Type B pancreatic cell (in vitro differentiated cells): ENCODE data around the gene STARD5. TPM values are rescaled to one million over a fixed set of nuclear protein-coding genes. Genes with fewer than 3 reads are reported as not detected.
A peak's percentile ranks its signal among the peaks of the same experiment; 100 is the strongest.

Experiments
- DNase-seq: peaks from one replicate; pipeline ENCODE4 v3.0.0; 2021; ENCODE audit warnings: mixed read lengths; ENCODE audit not compliant: unreplicated experiment; ENCODE audit errors: extremely low spot score
- H3K27ac Mint-ChIP-seq: 2 replicates; pipeline ENCODE4 v1.8.0; 2021; ENCODE audit warnings: mild to moderate bottlenecking, mixed read lengths
- H3K27me3 Mint-ChIP-seq: 2 replicates; pipeline ENCODE4 v1.8.0; 2021; ENCODE audit warnings: mixed read lengths
- H3K36me3 Mint-ChIP-seq: 2 replicates; pipeline ENCODE4 v1.8.0; 2021; ENCODE audit warnings: mixed read lengths
- H3K4me1 Mint-ChIP-seq: one replicate; pipeline ENCODE4 v1.8.0; 2021; ENCODE audit warnings: mixed read lengths; ENCODE audit not compliant: unreplicated experiment
- H3K4me3 Mint-ChIP-seq: 2 replicates; pipeline ENCODE4 v1.8.0; 2021; ENCODE audit warnings: mild to moderate bottlenecking, mixed read lengths
- H3K9me3 Mint-ChIP-seq: 2 replicates; pipeline ENCODE4 v1.8.0; 2021; ENCODE audit warnings: mixed read lengths
- total RNA-seq: library from RNA; stranded (reverse); gene quantifications from 2 replicates; pipeline ENCODE4 v1.2.1, GENCODE V29; 2021; ENCODE audit warnings: low replicate concordance
- TF ChIP-seq, protein P1 (sequence below): fragments of 200-600 bp; sonication (generic); conservative IDR thresholded peaks from 2 replicates; pipeline ENCODE4 v1.5.0; 2021; ENCODE audit warnings: antibody characterized with exemption, mild to moderate bottlenecking

STARD5 gene
- total RNA-seq, 1 donor from 2014 or later: 7.8 TPM

DNA sequence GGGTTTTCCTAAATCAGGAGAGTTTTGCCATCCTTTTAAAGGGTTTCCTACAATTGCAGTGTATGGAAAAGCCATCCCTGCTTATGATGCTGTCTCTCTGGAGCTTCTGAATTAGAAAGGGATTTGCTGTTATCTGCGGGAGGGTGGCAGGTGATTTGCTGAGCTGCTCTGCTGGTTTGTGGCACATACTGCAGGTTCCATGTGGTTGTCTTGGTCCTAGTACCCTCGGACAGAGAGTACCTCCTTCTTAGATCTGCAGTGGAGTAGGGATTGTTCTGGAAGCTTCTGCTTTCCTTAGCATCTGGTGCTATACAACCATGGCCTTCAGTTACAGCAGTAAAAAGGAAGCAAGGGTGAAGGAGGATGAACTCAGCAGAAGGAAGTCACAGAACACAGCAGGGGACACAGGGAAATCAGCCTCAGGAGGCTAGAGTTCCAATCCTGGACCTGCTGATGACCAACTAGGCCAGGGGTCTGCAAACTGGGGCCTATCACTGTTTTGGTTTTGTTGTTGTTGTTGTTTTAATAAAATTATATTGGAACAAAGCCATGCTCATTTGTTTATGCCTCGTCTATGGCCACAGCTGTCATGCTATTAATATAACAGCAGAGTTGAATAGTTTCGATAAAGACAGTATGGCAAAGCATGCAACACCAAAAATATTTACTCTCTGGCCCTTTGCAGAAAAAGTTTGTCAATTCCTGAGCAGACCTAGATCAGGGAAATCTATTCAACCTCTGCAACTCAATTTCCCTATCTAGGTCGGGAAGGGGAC, 39.5 kb downstream of the STARD5 start:
- Mint-ChIP-seq H3K4me1 (peaks cover 9% of the 10 kb centered on the region), H3K27me3 (no peaks in the 10 kb centered on the region), H3K4me3 (no peak overlapping the region), H3K9me3 (peaks cover 6% of the 10 kb centered on the region), H3K27ac (no peak overlapping the region), H3K36me3 (no peaks in the 10 kb centered on the region)
- no peak for DNase-seq
- TF ChIP-seq, protein P1, sequence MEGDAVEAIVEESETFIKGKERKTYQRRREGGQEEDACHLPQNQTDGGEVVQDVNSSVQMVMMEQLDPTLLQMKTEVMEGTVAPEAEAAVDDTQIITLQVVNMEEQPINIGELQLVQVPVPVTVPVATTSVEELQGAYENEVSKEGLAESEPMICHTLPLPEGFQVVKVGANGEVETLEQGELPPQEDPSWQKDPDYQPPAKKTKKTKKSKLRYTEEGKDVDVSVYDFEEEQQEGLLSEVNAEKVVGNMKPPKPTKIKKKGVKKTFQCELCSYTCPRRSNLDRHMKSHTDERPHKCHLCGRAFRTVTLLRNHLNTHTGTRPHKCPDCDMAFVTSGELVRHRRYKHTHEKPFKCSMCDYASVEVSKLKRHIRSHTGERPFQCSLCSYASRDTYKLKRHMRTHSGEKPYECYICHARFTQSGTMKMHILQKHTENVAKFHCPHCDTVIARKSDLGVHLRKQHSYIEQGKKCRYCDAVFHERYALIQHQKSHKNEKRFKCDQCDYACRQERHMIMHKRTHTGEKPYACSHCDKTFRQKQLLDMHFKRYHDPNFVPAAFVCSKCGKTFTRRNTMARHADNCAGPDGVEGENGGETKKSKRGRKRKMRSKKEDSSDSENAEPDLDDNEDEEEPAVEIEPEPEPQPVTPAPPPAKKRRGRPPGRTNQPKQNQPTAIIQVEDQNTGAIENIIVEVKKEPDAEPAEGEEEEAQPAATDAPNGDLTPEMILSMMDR: no peak

DNA sequence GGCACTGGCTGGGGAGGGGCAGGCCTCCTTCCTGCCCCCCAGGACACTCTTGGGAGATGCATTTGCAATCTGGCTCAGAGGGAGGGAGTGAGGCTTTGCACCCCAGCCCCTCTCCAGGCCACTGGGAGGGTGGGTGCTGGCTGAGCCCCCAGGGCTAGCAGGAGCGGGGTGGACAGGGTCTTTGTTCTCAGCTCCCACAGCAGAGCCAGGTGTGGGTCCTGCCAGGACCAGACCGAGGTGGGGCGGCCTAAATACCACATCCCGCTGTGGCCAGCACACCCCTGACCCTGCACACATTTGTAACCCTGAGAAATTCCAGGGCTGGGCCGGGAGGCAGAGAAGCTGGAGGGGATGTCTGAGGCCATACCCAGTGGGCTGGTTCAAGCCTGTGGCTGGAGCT, 41.0 kb downstream of the STARD5 start:
- Mint-ChIP-seq H3K27me3 (no peaks in the 10 kb centered on the region), H3K4me1 (peaks cover 9% of the 10 kb centered on the region), H3K27ac (no peak overlapping the region), H3K36me3 (no peaks in the 10 kb centered on the region), H3K9me3 (peaks cover 6% of the 10 kb centered on the region), H3K4me3 (no peak overlapping the region)
- DNase-seq: no peak
- TF ChIP-seq, protein P1: no peak

- Mint-ChIP-seq H3K27me3 (no peaks in the 10 kb centered on the region), H3K36me3 (no peaks in the 10 kb centered on the region), H3K4me3 (no peak overlapping the region), H3K27ac (no peak overlapping the region), H3K4me1 (peaks cover 9% of the 10 kb centered on the region), H3K9me3 (peaks cover 6% of the 10 kb centered on the region)
- TF ChIP-seq, protein P1: no peak
- no peak for DNase-seq
These were observed 41.4 kb downstream of the STARD5 start for GRCh38 chr15:81282606-81282895.

GRCh38 chr15:81281766-81282605, 42.0 kb downstream of the STARD5 start:
- TF ChIP-seq, protein P1: no peak
- Mint-ChIP-seq H3K9me3 (peaks cover 8% of the 10 kb centered on the region), H3K4me3 (peak overlapping the region; percentile 8), H3K27me3 (no peaks in the 10 kb centered on the region), H3K4me1 (peaks cover 9% of the 10 kb centered on the region), H3K27ac (peak overlapping the region; percentile 90), H3K36me3 (peaks cover 1% of the 10 kb centered on the region)
- no peak for DNase-seq

- H3K27ac Mint-ChIP-seq: peak overlapping the region; percentile 90
- no peak for DNase-seq
- peaks cover 11% of the 10 kb centered on the region for H3K9me3 Mint-ChIP-seq
- peaks cover 3% of the 10 kb centered on the region for H3K36me3 Mint-ChIP-seq
- TF ChIP-seq, protein P1: no peak
- no peaks in the 10 kb centered on the region for H3K27me3 Mint-ChIP-seq
- peak overlapping the region; percentile 8 for H3K4me3 Mint-ChIP-seq
- peaks cover 9% of the 10 kb centered on the region for H3K4me1 Mint-ChIP-seq
These were observed 42.5 kb downstream of the STARD5 start for GRCh38 chr15:81281456-81281735.
